ENCODE results near the gene PUDP.

The PUDP gene

DNA sequence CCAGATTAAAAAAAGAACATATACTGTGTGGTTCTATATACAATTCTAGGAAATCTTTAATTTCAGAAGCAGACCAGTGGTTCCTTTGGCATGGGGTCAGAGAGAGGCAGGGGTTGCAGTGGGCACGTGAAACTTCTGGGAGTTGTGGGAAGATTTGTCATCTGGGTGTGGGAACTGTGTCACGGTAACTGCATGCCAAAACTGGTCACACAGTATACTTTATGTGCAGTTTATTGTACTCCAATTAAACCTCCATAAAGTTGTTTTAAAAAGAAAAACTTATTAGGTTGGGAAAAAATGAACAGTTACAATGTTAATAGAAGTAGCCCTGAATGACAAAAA, 27.1 kb downstream of the PUDP start:
- Histone ChIP-seq H3K4me2 (peak overlapping the region; percentile 15; the same call in 1 of the 2 replicates), H3K27ac (no peak overlapping the region), H3K36me3 (ENCODE audit: insufficient read depth) (no peaks in the 10 kb centered on the region), H3K27me3 (ENCODE audit: insufficient read depth, low read depth) (no peaks in the 10 kb centered on the region), H3K79me2 (ENCODE audit: insufficient read depth, low read depth) (peaks cover 5% of the 10 kb centered on the region; the same call in 1 of the 2 replicates), H3K4me3 (IDR thresholded peaks at IDR 0.05; ENCODE audit: insufficient read depth, low read depth, low read length) (no peak overlapping the region), H4K20me1 (ENCODE audit: insufficient read depth) (no peaks in the 10 kb centered on the region), H3K9ac (no peak overlapping the region), H2AFZ (ENCODE audit: low read depth) (no peak overlapping the region), H3K4me1 (ENCODE audit: low read depth, poor library complexity, severe bottlenecking) (peaks cover 33% of the 10 kb centered on the region)
- no peak for TF ChIP-seq CTCF (conservative IDR thresholded peaks at IDR 0.05; ENCODE audit: low read depth, low read length)

DNA sequence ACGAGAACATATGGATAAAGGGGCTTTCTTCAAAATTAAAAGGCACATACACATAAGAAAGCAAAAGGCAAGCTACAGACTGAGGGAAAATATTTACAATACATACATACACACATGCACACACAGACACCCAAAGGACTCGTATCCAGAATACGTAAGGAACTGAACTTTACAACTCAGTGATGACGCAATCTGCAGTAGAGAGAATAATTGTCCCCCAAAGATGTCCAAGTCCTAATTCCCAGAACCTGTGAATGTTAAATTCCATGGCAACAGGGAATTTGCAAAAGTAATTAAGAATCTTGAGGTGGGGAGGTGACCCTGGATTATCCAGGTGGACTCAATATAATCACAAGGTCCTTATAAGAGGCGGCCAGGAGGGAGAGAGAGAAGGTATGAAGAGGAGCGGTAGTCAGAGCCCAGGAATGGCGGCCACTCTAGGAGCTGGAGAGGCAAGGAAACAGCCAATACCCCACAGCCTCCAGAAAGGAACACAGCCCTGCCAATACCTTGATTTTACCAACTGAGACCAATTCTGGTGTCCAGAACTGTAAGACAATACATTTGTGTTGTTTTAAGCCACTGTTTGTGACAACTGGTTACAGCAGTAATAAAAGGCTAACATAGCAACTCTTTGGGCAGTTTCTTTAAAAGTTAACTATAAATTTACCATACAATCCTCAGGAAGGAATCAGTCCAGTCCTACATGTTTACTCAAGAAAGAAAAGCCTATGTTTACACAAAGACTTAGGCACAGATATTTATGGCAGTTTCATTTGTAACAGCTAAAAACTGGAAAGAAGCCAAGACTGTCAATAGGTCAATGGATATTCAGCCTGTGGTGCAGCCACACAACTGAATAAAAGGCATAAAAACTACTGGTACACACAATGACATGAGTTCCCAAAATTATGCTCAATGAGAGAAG, 27.7 kb downstream of the PUDP start:
- no peak for TF ChIP-seq CTCF (conservative IDR thresholded peaks at IDR 0.05; ENCODE audit: low read depth, low read length)
- Histone ChIP-seq H3K27me3 (ENCODE audit: insufficient read depth, low read depth) (no peaks in the 10 kb centered on the region), H3K27ac (no peak overlapping the region), H3K4me1 (ENCODE audit: low read depth, poor library complexity, severe bottlenecking) (peaks cover 40% of the 10 kb centered on the region), H4K20me1 (ENCODE audit: insufficient read depth) (no peaks in the 10 kb centered on the region), H3K79me2 (ENCODE audit: insufficient read depth, low read depth) (peaks cover 5% of the 10 kb centered on the region; the same call in 1 of the 2 replicates), H2AFZ (ENCODE audit: low read depth) (no peak overlapping the region), H3K4me2 (peak overlapping the region; percentile 15; the same call in 1 of the 2 replicates), H3K9ac (no peak overlapping the region), H3K36me3 (ENCODE audit: insufficient read depth) (no peaks in the 10 kb centered on the region), H3K4me3 (IDR thresholded peaks at IDR 0.05; ENCODE audit: insufficient read depth, low read depth, low read length) (no peak overlapping the region)

- H3K4me1 ChIP-seq (ENCODE audit: low read depth, poor library complexity, severe bottlenecking): peaks cover 50% of the 10 kb centered on the region
- H3K27me3 ChIP-seq (ENCODE audit: insufficient read depth, low read depth): no peaks in the 10 kb centered on the region
- no peak overlapping the region for H2AFZ ChIP-seq (ENCODE audit: low read depth)
- H3K27ac ChIP-seq: no peak overlapping the region
- H3K4me3 ChIP-seq (IDR thresholded peaks at IDR 0.05; ENCODE audit: insufficient read depth, low read depth, low read length): no peak overlapping the region
- H3K79me2 ChIP-seq (ENCODE audit: insufficient read depth, low read depth): no peaks in the 10 kb centered on the region; the same call in 1 of the 2 replicates
- TF ChIP-seq CTCF (conservative IDR thresholded peaks at IDR 0.05; ENCODE audit: low read depth, low read length): no peak
- no peaks in the 10 kb centered on the region for H4K20me1 ChIP-seq (ENCODE audit: insufficient read depth)
- H3K9ac ChIP-seq: no peak overlapping the region
- peak overlapping the region; percentile 17; the same call in 1 of the 2 replicates for H3K4me2 ChIP-seq
- no peaks in the 10 kb centered on the region for H3K36me3 ChIP-seq (ENCODE audit: insufficient read depth)
Measured at GRCh38 chrX:7117587-7117986, 30.4 kb downstream of the PUDP start.

DNA sequence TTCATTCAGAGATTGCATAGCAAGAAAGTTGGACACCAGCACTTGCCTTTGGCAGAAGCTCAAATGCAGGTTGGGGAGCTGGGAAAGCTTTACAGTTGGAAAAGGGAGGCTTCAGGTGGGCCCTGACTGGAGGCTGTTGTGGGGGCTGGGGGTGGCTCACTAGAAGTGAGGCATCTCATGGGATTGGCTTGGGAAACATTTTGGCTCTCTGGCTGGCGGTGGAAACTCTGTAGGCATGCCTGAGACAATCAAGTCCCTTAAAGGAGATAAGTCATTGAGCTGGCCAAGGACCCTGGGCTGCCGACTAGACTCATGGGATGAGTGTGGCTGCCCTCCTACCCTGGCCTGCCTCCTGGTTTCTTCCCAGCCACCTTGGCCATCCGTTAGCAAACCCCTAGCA, 31.9 kb downstream of the PUDP start:
- Histone ChIP-seq H3K27me3 (ENCODE audit: insufficient read depth, low read depth) (no peaks in the 10 kb centered on the region), H3K79me2 (ENCODE audit: insufficient read depth, low read depth) (no peaks in the 10 kb centered on the region; the same call in 1 of the 2 replicates), H3K9ac (no peak overlapping the region), H4K20me1 (ENCODE audit: insufficient read depth) (no peaks in the 10 kb centered on the region), H3K4me1 (ENCODE audit: low read depth, poor library complexity, severe bottlenecking) (peaks cover 61% of the 10 kb centered on the region), H3K4me3 (IDR thresholded peaks at IDR 0.05; ENCODE audit: insufficient read depth, low read depth, low read length) (no peak overlapping the region), H3K4me2 (no peak overlapping the region), H2AFZ (ENCODE audit: low read depth) (no peak overlapping the region), H3K27ac (no peak overlapping the region), H3K36me3 (ENCODE audit: insufficient read depth) (no peaks in the 10 kb centered on the region)
- TF ChIP-seq CTCF (conservative IDR thresholded peaks at IDR 0.05; ENCODE audit: low read depth, low read length): no peak

Data from KMS-11 (cell line).